Measurements from ENCODE around the gene MC1R.
"Not testable (repeated sequence)": the region's sequence is repeated elsewhere in the genome, so short reads cannot be mapped to it uniquely, and the experiment has no call there.

DNA sequence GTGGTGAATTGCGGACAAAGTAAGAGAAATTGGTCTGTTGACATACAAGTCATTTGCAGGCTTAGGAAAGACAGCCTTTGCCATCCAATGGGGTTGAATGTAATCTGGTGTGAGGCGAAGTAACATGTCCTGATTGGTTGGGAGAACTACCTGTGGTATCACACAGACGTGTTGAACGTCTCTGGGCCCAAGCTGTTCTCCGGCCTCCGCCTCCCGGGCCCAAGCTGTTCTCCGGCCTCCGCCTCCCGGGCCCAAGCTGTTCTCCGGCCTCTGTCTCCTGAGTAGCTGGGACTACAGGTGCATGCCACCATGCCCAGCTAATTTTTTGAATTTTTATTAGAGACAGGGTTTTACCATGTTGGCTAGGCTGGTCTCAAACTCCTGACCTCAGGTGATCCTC, 49.4 kb downstream of the MC1R start:
- TF ChIP-seq, protein P1, sequence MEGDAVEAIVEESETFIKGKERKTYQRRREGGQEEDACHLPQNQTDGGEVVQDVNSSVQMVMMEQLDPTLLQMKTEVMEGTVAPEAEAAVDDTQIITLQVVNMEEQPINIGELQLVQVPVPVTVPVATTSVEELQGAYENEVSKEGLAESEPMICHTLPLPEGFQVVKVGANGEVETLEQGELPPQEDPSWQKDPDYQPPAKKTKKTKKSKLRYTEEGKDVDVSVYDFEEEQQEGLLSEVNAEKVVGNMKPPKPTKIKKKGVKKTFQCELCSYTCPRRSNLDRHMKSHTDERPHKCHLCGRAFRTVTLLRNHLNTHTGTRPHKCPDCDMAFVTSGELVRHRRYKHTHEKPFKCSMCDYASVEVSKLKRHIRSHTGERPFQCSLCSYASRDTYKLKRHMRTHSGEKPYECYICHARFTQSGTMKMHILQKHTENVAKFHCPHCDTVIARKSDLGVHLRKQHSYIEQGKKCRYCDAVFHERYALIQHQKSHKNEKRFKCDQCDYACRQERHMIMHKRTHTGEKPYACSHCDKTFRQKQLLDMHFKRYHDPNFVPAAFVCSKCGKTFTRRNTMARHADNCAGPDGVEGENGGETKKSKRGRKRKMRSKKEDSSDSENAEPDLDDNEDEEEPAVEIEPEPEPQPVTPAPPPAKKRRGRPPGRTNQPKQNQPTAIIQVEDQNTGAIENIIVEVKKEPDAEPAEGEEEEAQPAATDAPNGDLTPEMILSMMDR (IDR thresholded peaks at IDR 0.05), result not testable (repeated sequence)
- not testable (repeated sequence) for TF ChIP-seq POLR2A (IDR thresholded peaks at IDR 0.05; ENCODE audit: low read depth); EP300 (IDR thresholded peaks at IDR 0.05)
